T-helper 2 cell treated with Interferon-gamma antibody and Interleukin-4, amounts not matched to agents 100 ng/mL and 5 ng/mL, for 36 hours (primary cell): ENCODE data around the gene EVX2. TPM values are rescaled to one million over a fixed set of nuclear protein-coding genes. Genes with fewer than 3 reads are reported as not detected.

Experiments
- intact Hi-C: fragments of 100-400 bp; cut with micrococcal nuclease; formaldehyde crosslinking; loops from one replicate; pipeline ENCODE4 v1.15.1; 2023
- total RNA-seq: library from RNA; stranded (reverse); gene quantifications from 2 replicates; pipeline ENCODE4 v1.2.3, GENCODE V29; 2022

Gene EVX2
- total RNA-seq, 1 donor from 2014 or later, result not detected

- intact Hi-C loops, result loop anchor here (2.0 kb wide), 1 partner anchor 13 kb away; the partner anchor contains the start of gene HOXD12
These were observed 2.4 kb upstream of the EVX2 start for GRCh38 chr2:176085861-176086771.

GRCh38 chr2:176085120-176085788, 1.5 kb upstream of the EVX2 start:
- intact Hi-C loops, result loop anchor here (2.0 kb wide), 1 partner anchor 14 kb away; the partner anchor contains the start of gene HOXD12

- intact Hi-C loops, result loop anchor here (2.0 to 5.0 kb wide), 2 partner anchors 14 to 1752 kb away; partner anchors contain the start of genes HOXD12 and SP9
These were observed 903 bp upstream of the EVX2 start for GRCh38 chr2:176084611-176085119.

- intact Hi-C loops, result loop anchor here (2.0 to 5.0 kb wide), 2 partner anchors 48 to 1751 kb away; partner anchors contain the start of gene SP9
These were observed 674 bp downstream of the EVX2 start for GRCh38 chr2:176082824-176083751.

GRCh38 chr2:176082525-176082823, 1.3 kb downstream of the EVX2 start:
- intact Hi-C loops, result loop anchor here (2.0 to 5.0 kb wide), 2 partner anchors 48 to 1750 kb away; partner anchors contain the start of gene SP9

- intact Hi-C loops, result loop anchor here (2.0 to 5.0 kb wide), 3 partner anchors 49 to 1750 kb away; partner anchors contain the start of gene SP9
These were observed 1.8 kb downstream of the EVX2 start for GRCh38 chr2:176081837-176082524.

- intact Hi-C loops, result loop anchor here (2.0 to 5.0 kb wide), 2 partner anchors 77 to 1749 kb away; partner anchors contain the start of gene SP9
These were observed 2.4 kb downstream of the EVX2 start for GRCh38 chr2:176081376-176081836.

- intact Hi-C loops, result loop anchor here (2.0 to 5.0 kb wide), 2 partner anchors 78 to 1748 kb away; partner anchors contain the start of gene SP9
These were observed 3.0 kb downstream of the EVX2 start for GRCh38 chr2:176080540-176081375.

- intact Hi-C loops, result loop anchor here (2.0 to 5.0 kb wide), 3 partner anchors 32 to 1748 kb away; partner anchors contain the start of gene SP9
These were observed 3.8 kb downstream of the EVX2 start for GRCh38 chr2:176079831-176080539.

GRCh38 chr2:176079285-176079830, 4.4 kb downstream of the EVX2 start:
- intact Hi-C loops, result loop anchor here (5.0 kb wide), 1 partner anchor 33 kb away; no protein-coding TSS in a partner anchor

GRCh38 chr2:176078541-176079284, 5.0 kb downstream of the EVX2 start:
- intact Hi-C loops, result loop anchor here (5.0 kb wide), 1 partner anchor 34 kb away; no protein-coding TSS in a partner anchor

GRCh38 chr2:176076796-176077195, 7.0 kb downstream of the EVX2 start:
- intact Hi-C loops, result loop anchor here (5.0 kb wide), 1 partner anchor 36 kb away; no protein-coding TSS in a partner anchor

- intact Hi-C loops, result loop anchor here (5.0 kb wide), 1 partner anchor 36 kb away; no protein-coding TSS in a partner anchor
These were observed 7.7 kb downstream of the EVX2 start for GRCh38 chr2:176076063-176076462.

- intact Hi-C loops, result loop anchor here (5.0 kb wide), 1 partner anchor 37 kb away; no protein-coding TSS in a partner anchor
These were observed 8.3 kb downstream of the EVX2 start for GRCh38 chr2:176075481-176075880.

- intact Hi-C loops, result loop anchor here (5.0 kb wide), 1 partner anchor 37 kb away; no protein-coding TSS in a partner anchor
These were observed 8.8 kb downstream of the EVX2 start for GRCh38 chr2:176074919-176075425.
